Right lobe of liver (tissue), 6 donors: ENCODE data around the gene PPTC7. TPM values are rescaled to one million over a fixed set of nuclear protein-coding genes. Genes with fewer than 3 reads are reported as not detected.
A peak's percentile ranks its signal among the peaks of the same experiment; 100 is the strongest.
"Not testable (repeated sequence)": the region's sequence is repeated elsewhere in the genome, so short reads cannot be mapped to it uniquely, and the experiment has no call there.

ENCODE experiments used
- ATAC-seq, 4 donors: fragments of 200-7000 bp; cut with Tn5 transposase; one replicate each; pipeline ENCODE4 v1.9.1; 2020; ENCODE audit warnings: mild to moderate bottlenecking in 4 of 4, moderate library complexity in 4 of 4
- DNase-seq, 3 donors: peaks; one replicate each; pipeline ENCODE4 v3.0.0-alpha.2; 2020
- H3K27ac ChIP-seq, 3 donors: fragments of 200-600 bp; one replicate each; pipeline ENCODE4 v1.8.0; 2022
- H3K27me3 ChIP-seq, 2 donors: fragments of 200-600 bp; one replicate each; pipeline ENCODE4 v1.8.0; 2022
- H3K36me3 ChIP-seq, 4 donors: fragments of 200-600 bp; sonication (generic) in 1 of 4; one replicate each; pipeline versions ENCODE4 v1.5.1 to v1.8.0; 2017 to 2022; ENCODE audit warnings: control low read depth in 1 of 4
- H3K4me1 ChIP-seq, 4 donors: fragments of 200-600 bp; sonication (generic) in 1 of 4; one replicate each; pipeline versions ENCODE4 v1.5.1 to v1.8.0; 2017 to 2022; ENCODE audit warnings: control low read depth in 1 of 4
- H3K4me3 ChIP-seq, 3 donors: fragments of 200-600 bp; one replicate each; pipeline ENCODE4 v1.8.0; 2022
- H3K9me3 ChIP-seq, 4 donors: fragments of 200-600 bp; sonication (generic) in 1 of 4; one replicate each; pipeline versions ENCODE4 v1.5.1 to v1.8.0; 2017 to 2022; ENCODE audit warnings: control low read depth in 1 of 4
- POLR2A ChIP-seq: fragments of 450-650 bp; IDR thresholded peaks from one replicate; pipeline ENCODE4 v1.6.1; 2017; ENCODE audit warnings: antibody characterized with exemption, mild to moderate bottlenecking
- WGBS: methylation state at CpG from one replicate; pipeline ENCODE4 v1.1.6; 2018; ENCODE audit warnings: low coverage, low lambda C conversion rate; ENCODE audit not compliant: insufficient coverage; ENCODE audit errors: missing lambda C conversion rate; 5-methylcytosine and 5-hydroxymethylcytosine counted together
- intact Hi-C, 2 donors: fragments of 100-400 bp; cut with DNase I; formaldehyde crosslinking; loops; one replicate each; pipeline versions ENCODE4 v1.11.2 to v1.14.1; 2022
- total RNA-seq, 6 experiments: library from RNA; depleted of rRNA in 2 of 6; stranded (reverse); fragments of >200 nt in 2 of 6; fragmentation: NEBNext Ultra II Directional in 3 of 6; extraction: Animal tissue kit (Norgen Biotek cat#: 25700) in 3 of 6; gene quantifications; one replicate each; pipeline versions ENCODE4 v1.1.0 to v1.2.4, GENCODE V29; 2016 to 2023
- TF ChIP-seq, protein P1 (sequence below), 4 donors: fragments of 200-600 bp in 3 of 4; fragments of 450-650 bp in 1 of 4; IDR thresholded peaks; one replicate each; pipeline versions ENCODE4 v1.5.1 to v1.8.0; 2016 to 2022; ENCODE audit warnings: antibody characterized with exemption in 4 of 4, mild to moderate bottlenecking in 2 of 4
- donor health status: DM: no; HTN: yes; CAD: no.
- donor health status: DM: no; HTN: no; CAD: no.
- donor health status: DM: no; HTN: no; CAD: no.
- donor health status: DM: no; HTN: yes; CAD: no.
- donor health status: DM: no; HTN: yes; CAD: no.

Gene PPTC7
- total RNA-seq, 6 experiments from 2014 or later: 6.3 to 15.0 (median 11.5) TPM

DNA sequence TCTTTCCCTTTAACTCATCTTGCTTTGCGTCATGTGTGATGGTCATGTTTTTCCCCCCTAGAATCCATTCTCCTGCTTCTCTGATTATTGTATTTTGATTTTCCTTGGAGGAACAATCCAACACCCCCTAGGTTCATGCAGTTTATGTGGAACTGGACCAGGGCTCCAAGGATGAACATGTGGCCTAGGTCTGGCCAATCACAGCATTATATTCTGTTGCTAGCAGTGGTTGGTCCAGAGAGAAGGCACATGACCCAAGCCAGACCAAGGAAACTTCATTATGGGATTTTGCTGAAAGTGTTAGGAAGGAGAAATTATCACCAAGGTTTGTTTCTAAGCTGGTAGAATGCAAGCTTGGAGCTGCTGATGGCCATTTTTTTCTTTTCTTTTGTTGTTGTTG is 6.9 kb upstream of the PPTC7 start:
- H3K9me3 ChIP-seq: no peaks in the 10 kb centered on the region
- intact Hi-C loops: loop anchor here in 1 of 2 donors (10.0 kb wide), 1 partner anchor 135 kb away; the partner anchor contains the start of gene ARPC3
- DNase-seq: no peak
- TF ChIP-seq POLR2A: no peak
- TF ChIP-seq, protein P1, sequence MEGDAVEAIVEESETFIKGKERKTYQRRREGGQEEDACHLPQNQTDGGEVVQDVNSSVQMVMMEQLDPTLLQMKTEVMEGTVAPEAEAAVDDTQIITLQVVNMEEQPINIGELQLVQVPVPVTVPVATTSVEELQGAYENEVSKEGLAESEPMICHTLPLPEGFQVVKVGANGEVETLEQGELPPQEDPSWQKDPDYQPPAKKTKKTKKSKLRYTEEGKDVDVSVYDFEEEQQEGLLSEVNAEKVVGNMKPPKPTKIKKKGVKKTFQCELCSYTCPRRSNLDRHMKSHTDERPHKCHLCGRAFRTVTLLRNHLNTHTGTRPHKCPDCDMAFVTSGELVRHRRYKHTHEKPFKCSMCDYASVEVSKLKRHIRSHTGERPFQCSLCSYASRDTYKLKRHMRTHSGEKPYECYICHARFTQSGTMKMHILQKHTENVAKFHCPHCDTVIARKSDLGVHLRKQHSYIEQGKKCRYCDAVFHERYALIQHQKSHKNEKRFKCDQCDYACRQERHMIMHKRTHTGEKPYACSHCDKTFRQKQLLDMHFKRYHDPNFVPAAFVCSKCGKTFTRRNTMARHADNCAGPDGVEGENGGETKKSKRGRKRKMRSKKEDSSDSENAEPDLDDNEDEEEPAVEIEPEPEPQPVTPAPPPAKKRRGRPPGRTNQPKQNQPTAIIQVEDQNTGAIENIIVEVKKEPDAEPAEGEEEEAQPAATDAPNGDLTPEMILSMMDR (IDR thresholded peaks at IDR 0.05): no peak
- peak overlapping the region in 2 of 3 donors; percentile 72 to 91 for H3K27ac ChIP-seq
- no peak for ATAC-seq
- no peak overlapping the region for H3K4me3 ChIP-seq
- H3K27me3 ChIP-seq: no peaks in the 10 kb centered on the region
- 100% methylated on average over 1 of the region's 1 CpG for WGBS
- peaks cover 0 to 41% (median 17%) of the 10 kb centered on the region in 4 donors for H3K4me1 ChIP-seq
- H3K36me3 ChIP-seq: no peaks in the 10 kb centered on the region

DNA sequence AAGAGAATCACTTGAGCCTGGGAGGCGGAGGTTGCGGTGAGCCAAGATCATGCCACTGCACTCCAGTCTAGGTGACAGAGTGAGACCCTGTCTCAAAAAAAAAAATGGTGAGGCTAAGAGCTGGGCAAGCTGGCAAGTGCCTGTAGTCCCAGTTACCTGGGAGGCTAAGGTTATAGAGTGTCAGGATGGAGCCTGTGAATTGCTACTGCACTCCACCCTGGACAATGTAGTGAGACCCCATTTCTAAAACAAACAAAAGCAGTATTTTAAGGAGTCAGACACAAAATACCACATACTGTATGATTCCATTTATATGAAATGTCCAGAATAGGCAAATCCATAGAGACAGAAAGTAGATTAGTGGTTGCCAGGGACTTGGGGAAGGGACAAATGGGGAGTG is 4.0 kb upstream of the PPTC7 start:
- H3K27ac ChIP-seq, ATAC-seq, intact Hi-C loops, H3K27me3 ChIP-seq, H3K4me3 ChIP-seq, H3K9me3 ChIP-seq, DNase-seq, H3K36me3 ChIP-seq: not testable (repeated sequence)
- 100% methylated on average over 2 of the region's 2 CpGs for WGBS
- peaks cover 0 to 44% (median 25%) of the 10 kb centered on the region in 4 donors for H3K4me1 ChIP-seq

DNA sequence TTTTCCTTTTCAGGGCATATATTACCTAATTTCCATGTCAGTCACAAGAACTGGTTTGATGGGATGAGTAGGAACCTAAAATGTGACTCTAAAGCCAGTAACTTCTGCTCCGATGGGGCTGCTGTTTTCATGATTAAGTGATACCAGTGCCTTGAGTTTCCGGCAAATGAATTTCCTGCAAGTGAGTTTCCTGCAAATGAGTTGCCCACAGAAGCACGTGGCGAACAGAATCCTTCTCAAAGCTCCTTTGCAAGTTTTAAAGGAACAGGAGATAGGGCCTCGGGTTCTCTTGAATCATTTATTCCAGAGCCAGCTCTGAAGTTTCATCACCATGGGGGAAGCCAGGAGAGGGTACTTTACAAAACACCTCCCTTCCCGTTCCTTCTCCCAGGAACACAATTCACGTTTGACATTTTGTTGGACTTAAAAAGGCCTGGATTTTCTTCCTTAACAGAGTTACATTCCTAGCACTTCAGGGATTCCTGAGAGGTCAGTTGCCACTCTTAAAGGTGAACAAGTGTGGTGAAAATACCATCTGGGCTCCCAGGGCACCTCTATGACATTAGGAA is 2.2 kb upstream of the PPTC7 start:
- DNase-seq: no peak
- 30% methylated on average over 7 of the region's 7 CpGs for WGBS

DNA sequence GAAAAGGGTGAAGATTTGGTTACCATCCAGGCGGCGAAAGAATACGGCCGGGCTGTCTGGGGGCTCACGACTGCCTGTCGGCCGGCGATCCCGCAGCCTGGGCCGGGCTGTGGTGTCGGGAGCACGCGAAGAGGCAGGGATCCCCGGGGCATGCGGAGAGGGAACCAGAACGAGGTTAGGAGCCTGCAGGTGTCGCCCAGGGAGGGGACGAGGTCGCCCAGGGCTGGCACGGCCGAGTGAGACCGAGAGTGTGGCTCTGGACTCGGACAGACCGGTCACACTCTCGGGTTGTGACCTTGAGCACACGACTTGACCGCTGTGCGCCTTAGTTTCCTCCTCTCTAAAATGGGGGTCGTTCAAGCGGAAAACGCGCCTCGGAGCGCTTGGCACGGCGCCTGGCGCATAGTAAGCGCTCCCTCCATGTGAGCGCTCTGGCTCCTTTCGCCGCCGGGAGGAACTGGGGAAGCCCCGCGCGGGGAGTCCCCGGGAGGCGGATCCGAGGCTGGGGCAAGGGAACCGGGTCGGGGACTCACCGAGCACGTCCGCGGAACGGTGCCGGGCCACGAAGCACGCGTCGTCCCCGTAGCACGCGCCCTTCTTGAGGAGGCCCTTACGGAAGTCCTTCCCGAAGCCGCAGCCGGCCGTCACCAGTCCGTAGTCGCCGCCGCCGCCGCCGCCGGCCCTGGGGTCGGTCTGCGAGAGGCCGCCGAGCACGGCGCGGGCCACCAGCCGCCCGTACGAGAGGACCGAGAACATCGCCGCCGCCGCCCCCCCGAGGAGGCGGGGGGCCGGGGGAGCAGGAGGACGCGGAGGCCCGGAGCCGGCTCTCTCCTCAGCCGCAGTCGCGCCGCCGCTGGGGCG is 612 bp downstream of the PPTC7 start:
- TF ChIP-seq POLR2A: no peak
- TF ChIP-seq, protein P1 (IDR thresholded peaks at IDR 0.05): no peak
- intact Hi-C loops: no loop called here
- Histone ChIP-seq H3K9me3 (no peaks in the 10 kb centered on the region), H3K27me3 (no peaks in the 10 kb centered on the region), H3K4me3 (peak overlapping the region; percentile 77 to 87 (median 84)), H3K4me1 (peaks cover 0 to 63% (median 19%) of the 10 kb centered on the region in 4 donors), H3K36me3 (no peaks in the 10 kb centered on the region), H3K27ac (peak overlapping the region; percentile 71 to 91 (median 88))
- DNase-seq: peak; percentile 82 to 89 (median 86)
- WGBS: 0% methylated on average over 9 of the region's 104 CpGs
- ATAC-seq: peak; percentile 58 to 67 (median 64)

More for the DNA sequence above, 2.2 kb upstream of the PPTC7 start:
- H3K4me1 ChIP-seq: peaks cover 0 to 40% (median 18%) of the 10 kb centered on the region in 4 donors
- no peak for ATAC-seq
- H3K27ac ChIP-seq: peak overlapping the region in 1 of 3 donors; percentile 88
- no peaks in the 10 kb centered on the region for H3K9me3 ChIP-seq
- H3K36me3 ChIP-seq: no peaks in the 10 kb centered on the region
- TF ChIP-seq, protein P1 (IDR thresholded peaks at IDR 0.05): no peak
- TF ChIP-seq POLR2A: no peak
- intact Hi-C loops: no loop called here
- H3K4me3 ChIP-seq: no peak overlapping the region
- H3K27me3 ChIP-seq: no peaks in the 10 kb centered on the region

DNA sequence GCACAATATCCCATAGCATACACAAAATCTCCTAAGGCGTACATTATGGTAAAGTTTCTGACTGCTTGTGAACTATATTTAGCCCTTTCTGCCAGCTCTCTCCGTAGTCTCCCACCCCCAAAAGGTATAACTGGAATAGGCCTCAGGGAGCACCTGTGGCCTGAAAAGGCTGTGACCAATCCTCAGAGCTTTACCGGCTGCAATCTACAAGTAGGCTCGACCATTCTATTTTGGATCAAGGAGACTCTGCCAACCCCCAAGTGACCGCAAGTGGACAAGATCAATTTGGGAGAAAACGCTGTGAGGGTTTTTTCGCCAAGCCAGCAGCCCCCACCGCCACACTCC is 1.2 kb downstream of the PPTC7 start:
- intact Hi-C loops: no loop called here
- ATAC-seq: no peak
- Histone ChIP-seq H3K27ac (peak overlapping the region; percentile 71 to 91 (median 88)), H3K9me3 (no peaks in the 10 kb centered on the region), H3K36me3 (no peaks in the 10 kb centered on the region), H3K4me1 (peaks cover 0 to 64% (median 21%) of the 10 kb centered on the region in 4 donors), H3K27me3 (no peaks in the 10 kb centered on the region), H3K4me3 (peak overlapping the region; percentile 77 to 87 (median 84))
- WGBS: 0% methylated on average over 5 of the region's 8 CpGs
- TF ChIP-seq, protein P1 (IDR thresholded peaks at IDR 0.05): no peak
- no peak for TF ChIP-seq POLR2A
- no peak for DNase-seq
